PFSK-1 (cell line): ENCODE measurements around the gene SCAANT1.

Source experiments
- FOXP2 ChIP-seq: optimal IDR thresholded peaks from 2 replicates; pipeline ENCODE3; 2011; ENCODE audit warnings: borderline replicate concordance, control low read depth, inconsistent platforms; ENCODE audit not compliant: insufficient read depth; ENCODE audit errors: extremely low read length, extremely low read depth
- POLR2AphosphoS5 ChIP-seq: IDR thresholded peaks from 2 replicates; pipeline ENCODE4 v1.6.1; 2012; ENCODE audit warnings: low read depth, mild to moderate bottlenecking, control low read depth, low read length, moderate library complexity
- SIN3A ChIP-seq: IDR thresholded peaks from 2 replicates; pipeline ENCODE4 v1.6.1; 2012; ENCODE audit warnings: mild to moderate bottlenecking, low read length, moderate library complexity, borderline replicate concordance; ENCODE audit not compliant: insufficient read depth
- TAF1 ChIP-seq: IDR thresholded peaks from 2 replicates; pipeline ENCODE4 v1.6.1; 2012; ENCODE audit warnings: low read length, control low read depth, borderline replicate concordance; ENCODE audit not compliant: insufficient read depth
- TF ChIP-seq, protein P1 (sequence below), 2 experiments: IDR thresholded peaks; 2 replicates each; pipeline versions ENCODE4 v1.6.1 to v1.8.0; 2011 to 2012; ENCODE audit warnings: low read depth in 2 of 2, low read length in 2 of 2, control low read depth in 1 of 2, inconsistent platforms in 1 of 2, mild to moderate bottlenecking in 1 of 2, moderate library complexity in 1 of 2; ENCODE audit not compliant: insufficient read depth in 1 of 2

Gene SCAANT1

GRCh38 chr3:63927422-63928280 lies 15.5 kb upstream of the SCAANT1 start:
- TF ChIP-seq FOXP2 (no peak), SIN3A (no peak), TAF1 (no peak), POLR2AphosphoS5 (no peak)
- TF ChIP-seq, protein P1, sequence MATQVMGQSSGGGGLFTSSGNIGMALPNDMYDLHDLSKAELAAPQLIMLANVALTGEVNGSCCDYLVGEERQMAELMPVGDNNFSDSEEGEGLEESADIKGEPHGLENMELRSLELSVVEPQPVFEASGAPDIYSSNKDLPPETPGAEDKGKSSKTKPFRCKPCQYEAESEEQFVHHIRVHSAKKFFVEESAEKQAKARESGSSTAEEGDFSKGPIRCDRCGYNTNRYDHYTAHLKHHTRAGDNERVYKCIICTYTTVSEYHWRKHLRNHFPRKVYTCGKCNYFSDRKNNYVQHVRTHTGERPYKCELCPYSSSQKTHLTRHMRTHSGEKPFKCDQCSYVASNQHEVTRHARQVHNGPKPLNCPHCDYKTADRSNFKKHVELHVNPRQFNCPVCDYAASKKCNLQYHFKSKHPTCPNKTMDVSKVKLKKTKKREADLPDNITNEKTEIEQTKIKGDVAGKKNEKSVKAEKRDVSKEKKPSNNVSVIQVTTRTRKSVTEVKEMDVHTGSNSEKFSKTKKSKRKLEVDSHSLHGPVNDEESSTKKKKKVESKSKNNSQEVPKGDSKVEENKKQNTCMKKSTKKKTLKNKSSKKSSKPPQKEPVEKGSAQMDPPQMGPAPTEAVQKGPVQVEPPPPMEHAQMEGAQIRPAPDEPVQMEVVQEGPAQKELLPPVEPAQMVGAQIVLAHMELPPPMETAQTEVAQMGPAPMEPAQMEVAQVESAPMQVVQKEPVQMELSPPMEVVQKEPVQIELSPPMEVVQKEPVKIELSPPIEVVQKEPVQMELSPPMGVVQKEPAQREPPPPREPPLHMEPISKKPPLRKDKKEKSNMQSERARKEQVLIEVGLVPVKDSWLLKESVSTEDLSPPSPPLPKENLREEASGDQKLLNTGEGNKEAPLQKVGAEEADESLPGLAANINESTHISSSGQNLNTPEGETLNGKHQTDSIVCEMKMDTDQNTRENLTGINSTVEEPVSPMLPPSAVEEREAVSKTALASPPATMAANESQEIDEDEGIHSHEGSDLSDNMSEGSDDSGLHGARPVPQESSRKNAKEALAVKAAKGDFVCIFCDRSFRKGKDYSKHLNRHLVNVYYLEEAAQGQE (IDR thresholded peaks at IDR 0.05; ENCODE audit: insufficient read depth in 1 of 2, low read depth in 2 of 2, low read length in 2 of 2) = no peak

DNA sequence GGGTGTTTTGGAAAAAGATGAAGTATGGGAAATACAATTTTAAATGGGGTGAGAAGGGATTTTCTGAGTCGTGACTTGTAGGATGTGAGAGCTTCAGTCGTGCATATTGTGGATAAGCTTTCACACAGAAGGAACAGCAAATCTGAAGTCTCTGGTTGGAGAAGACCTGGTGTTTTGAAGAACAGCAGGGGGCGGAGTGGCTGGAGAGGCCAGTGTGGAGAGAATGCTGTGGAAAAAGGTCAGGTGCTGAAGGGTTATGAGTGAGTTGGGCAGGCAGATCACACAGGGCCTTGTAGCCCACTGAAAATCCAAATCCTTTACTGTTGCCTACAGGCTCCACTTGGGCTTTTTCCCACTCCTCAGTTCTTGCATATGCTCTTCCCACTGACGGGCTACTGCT lies 14.1 kb upstream of the SCAANT1 start:
- TF ChIP-seq TAF1 (no peak), POLR2AphosphoS5 (no peak), SIN3A (no peak), FOXP2 (no peak)
- TF ChIP-seq, protein P1 (IDR thresholded peaks at IDR 0.05; ENCODE audit: insufficient read depth in 1 of 2, low read depth in 2 of 2, low read length in 2 of 2) = no peak

DNA sequence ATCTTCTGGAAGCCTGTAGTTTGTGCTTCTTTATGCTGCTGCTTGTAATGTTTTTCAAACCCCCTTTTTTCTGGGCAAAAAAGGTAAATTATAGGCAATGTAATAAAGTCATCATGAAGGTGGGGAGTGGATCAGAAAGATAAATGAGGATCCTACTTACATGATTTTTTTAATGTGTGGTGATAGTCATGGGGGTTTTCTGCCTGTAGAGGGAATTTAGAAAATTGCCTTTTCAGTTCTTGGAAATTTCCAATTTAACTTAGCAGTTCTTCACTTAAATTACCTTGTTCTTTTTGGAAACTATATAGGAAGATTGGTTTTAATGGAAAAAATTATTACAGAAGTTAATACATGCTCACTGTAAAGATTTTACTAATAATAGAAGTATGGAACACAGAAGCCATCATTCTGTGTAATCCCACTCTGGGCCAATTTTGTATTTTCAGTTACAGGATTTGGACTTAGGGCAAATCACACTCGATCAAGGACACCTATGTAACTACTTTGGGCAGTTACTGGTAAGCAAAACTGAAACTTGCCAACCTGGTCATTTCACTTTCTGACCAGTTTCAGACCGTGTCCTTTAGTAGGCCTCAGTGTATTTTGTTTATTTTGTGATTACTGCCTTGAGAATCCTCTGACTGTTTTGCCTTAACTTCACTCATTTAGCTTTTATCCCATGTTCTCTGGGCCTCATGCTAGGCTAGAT lies 10.5 kb upstream of the SCAANT1 start:
- TF ChIP-seq TAF1 (no peak), FOXP2 (no peak), SIN3A (no peak), POLR2AphosphoS5 (no peak)
- TF ChIP-seq, protein P1 (IDR thresholded peaks at IDR 0.05; ENCODE audit: insufficient read depth in 1 of 2, low read depth in 2 of 2, low read length in 2 of 2) = no peak

GRCh38 chr3:63921741-63922482 lies 9.7 kb upstream of the SCAANT1 start:
- no peak for TF ChIP-seq TAF1
- TF ChIP-seq SIN3A = no peak
- TF ChIP-seq FOXP2 = no peak
- no peak for TF ChIP-seq POLR2AphosphoS5
- TF ChIP-seq, protein P1 (IDR thresholded peaks at IDR 0.05; ENCODE audit: insufficient read depth in 1 of 2, low read depth in 2 of 2, low read length in 2 of 2) = no peak
